Measurements from ENCODE around the gene FBXO15. TPM values are rescaled to one million over a fixed set of nuclear protein-coding genes. Genes with fewer than 3 reads are reported as not detected.
A peak's percentile ranks its signal among the peaks of the same experiment; 100 is the strongest.

Gene FBXO15
- total RNA-seq, 3 donors from 2014 or later: 0.71 to 1.2 (median 1.2) TPM

DNA sequence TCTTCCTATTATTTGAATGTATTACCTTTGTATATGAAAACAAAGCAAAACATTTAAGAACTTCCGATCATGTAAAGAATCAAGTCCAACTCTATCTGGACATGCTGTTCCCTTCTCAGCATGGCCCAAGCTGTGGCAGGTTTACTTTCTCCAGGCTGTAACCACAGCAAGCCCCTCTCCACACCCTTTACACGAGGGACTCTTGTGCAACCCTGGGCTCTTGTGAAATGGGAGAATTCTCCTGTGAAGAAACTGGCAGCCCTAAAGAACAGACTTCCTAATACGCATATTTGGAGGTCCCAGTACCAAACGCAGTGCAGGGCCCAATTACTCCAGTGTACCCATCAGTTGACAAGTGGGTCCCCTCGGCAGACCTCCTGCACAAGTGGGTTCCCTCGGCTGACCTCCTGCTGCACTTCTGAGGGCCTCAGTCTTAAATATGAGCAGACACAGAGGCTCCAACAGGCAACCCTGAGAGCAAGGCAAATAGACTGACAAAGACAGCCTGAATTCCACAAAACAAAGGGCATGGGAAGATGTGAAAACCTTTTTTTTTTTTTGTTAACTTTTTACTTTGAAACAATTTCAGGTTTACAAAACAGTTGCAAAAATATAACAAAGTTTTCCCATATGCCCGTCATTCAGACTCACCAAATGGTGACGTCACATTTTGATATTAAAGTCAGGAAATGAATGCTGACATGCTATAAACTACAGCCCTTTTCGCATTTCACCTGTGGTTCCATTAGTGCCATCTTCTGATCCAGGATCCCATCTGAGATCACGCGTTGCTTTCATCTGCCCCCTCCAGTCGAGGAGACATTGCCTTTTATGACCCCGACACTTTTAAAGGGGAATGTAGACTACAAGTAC, 78.2 kb downstream of the FBXO15 start:
- H3K27me3 Mint-ChIP-seq (ENCODE audit: low read depth): peaks cover 4% of the 10 kb centered on the region
- H3K9me3 Mint-ChIP-seq: no peaks in the 10 kb centered on the region
- H3K36me3 Mint-ChIP-seq (ENCODE audit: insufficient read depth): no peaks in the 10 kb centered on the region
- H3K4me3 Mint-ChIP-seq: no peak overlapping the region
- peaks cover 12% of the 10 kb centered on the region for H3K4me1 Mint-ChIP-seq (ENCODE audit: low read depth)
- no peak for ATAC-seq
- DNase-seq: no peak

DNA sequence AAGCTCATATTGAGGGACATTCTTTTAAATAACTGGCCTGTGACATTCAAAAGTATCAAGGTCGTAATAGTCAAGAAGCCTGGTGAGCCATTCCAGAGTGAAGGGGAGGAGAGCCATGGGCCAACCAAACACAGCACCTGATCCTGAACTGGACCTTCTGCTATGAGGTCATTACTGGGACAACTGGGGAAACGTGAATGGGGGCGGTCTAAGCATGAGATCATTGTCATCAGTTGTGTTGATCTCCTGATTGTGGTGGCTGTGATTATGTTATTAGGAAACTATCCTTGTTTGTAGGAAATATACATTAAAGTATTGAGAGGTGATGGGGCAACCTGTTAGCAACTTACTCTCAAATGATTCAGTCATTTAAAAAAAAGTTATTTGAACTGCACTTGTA, 79.3 kb downstream of the FBXO15 start:
- Mint-ChIP-seq H3K27me3 (ENCODE audit: low read depth) (peaks cover 4% of the 10 kb centered on the region), H3K4me3 (no peak overlapping the region), H3K9me3 (no peaks in the 10 kb centered on the region), H3K36me3 (ENCODE audit: insufficient read depth) (no peaks in the 10 kb centered on the region), H3K4me1 (ENCODE audit: low read depth) (peaks cover 23% of the 10 kb centered on the region)
- ATAC-seq: no peak
- DNase-seq: no peak

GRCh38 chr18:74066018-74066417, 81.6 kb downstream of the FBXO15 start:
- DNase-seq (no peak), ATAC-seq (peak; percentile 48 to 57)
- H3K36me3 Mint-ChIP-seq (ENCODE audit: insufficient read depth): no peaks in the 10 kb centered on the region
- no peaks in the 10 kb centered on the region for H3K9me3 Mint-ChIP-seq
- H3K4me1 Mint-ChIP-seq (ENCODE audit: low read depth): peaks cover 29% of the 10 kb centered on the region
- H3K27me3 Mint-ChIP-seq (ENCODE audit: low read depth): peaks cover 7% of the 10 kb centered on the region
- H3K4me3 Mint-ChIP-seq: no peak overlapping the region

- H3K9me3 Mint-ChIP-seq: no peaks in the 10 kb centered on the region
- DNase-seq (no peak), ATAC-seq (peak in 1 of 2 donors; percentile 28)
- H3K27me3 Mint-ChIP-seq (ENCODE audit: low read depth): peaks cover 7% of the 10 kb centered on the region
- no peak overlapping the region for H3K4me3 Mint-ChIP-seq
- peaks cover 29% of the 10 kb centered on the region for H3K4me1 Mint-ChIP-seq (ENCODE audit: low read depth)
- no peaks in the 10 kb centered on the region for H3K36me3 Mint-ChIP-seq (ENCODE audit: insufficient read depth)
These were observed 82.3 kb downstream of the FBXO15 start for GRCh38 chr18:74065366-74065765.

- no peak for DNase-seq
These were observed 83.1 kb downstream of the FBXO15 start for GRCh38 chr18:74064510-74064909.

GRCh38 chr18:74063557-74063956, 84.1 kb downstream of the FBXO15 start:
- DNase-seq (no peak), ATAC-seq (no peak)
- peaks cover 29% of the 10 kb centered on the region for H3K4me1 Mint-ChIP-seq (ENCODE audit: low read depth)

More at GRCh38 chr18:74064510-74064909, 83.1 kb downstream of the FBXO15 start:
- Mint-ChIP-seq H3K4me3 (no peak overlapping the region), H3K36me3 (ENCODE audit: insufficient read depth) (no peaks in the 10 kb centered on the region), H3K27me3 (ENCODE audit: low read depth) (peaks cover 7% of the 10 kb centered on the region), H3K4me1 (ENCODE audit: low read depth) (peaks cover 29% of the 10 kb centered on the region), H3K9me3 (no peaks in the 10 kb centered on the region)
- ATAC-seq: peak; percentile 57 to 68

DNA sequence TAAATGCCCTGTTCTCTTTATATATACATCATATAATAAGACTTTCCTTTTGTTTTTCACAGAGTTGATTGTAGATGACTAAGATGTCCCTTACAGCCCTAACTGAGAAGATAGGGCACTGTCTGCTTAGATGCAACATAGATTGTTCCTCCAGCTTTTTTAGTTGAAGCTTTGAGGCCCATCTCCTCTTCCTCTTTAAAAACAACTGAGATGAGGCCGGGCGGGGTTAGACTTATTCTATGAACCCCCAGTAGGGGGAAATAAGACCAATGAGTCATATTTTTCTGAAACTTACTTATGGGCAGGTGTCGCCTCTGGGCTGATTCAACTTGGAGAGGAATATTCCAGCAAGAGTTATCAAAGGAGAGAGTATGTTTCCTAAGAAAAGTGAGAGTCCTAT, 84.6 kb downstream of the FBXO15 start:
- H3K9me3 Mint-ChIP-seq: no peaks in the 10 kb centered on the region
- peaks cover 7% of the 10 kb centered on the region for H3K27me3 Mint-ChIP-seq (ENCODE audit: low read depth)
- DNase-seq (no peak), ATAC-seq (peak; percentile 54 to 64)
- H3K4me1 Mint-ChIP-seq (ENCODE audit: low read depth): peaks cover 29% of the 10 kb centered on the region
- H3K36me3 Mint-ChIP-seq (ENCODE audit: insufficient read depth): no peaks in the 10 kb centered on the region
- H3K4me3 Mint-ChIP-seq: no peak overlapping the region

More at GRCh38 chr18:74063557-74063956, 84.1 kb downstream of the FBXO15 start:
- no peak overlapping the region for H3K4me3 Mint-ChIP-seq
- no peaks in the 10 kb centered on the region for H3K36me3 Mint-ChIP-seq (ENCODE audit: insufficient read depth)
- H3K27me3 Mint-ChIP-seq (ENCODE audit: low read depth): peaks cover 7% of the 10 kb centered on the region
- no peaks in the 10 kb centered on the region for H3K9me3 Mint-ChIP-seq

DNA sequence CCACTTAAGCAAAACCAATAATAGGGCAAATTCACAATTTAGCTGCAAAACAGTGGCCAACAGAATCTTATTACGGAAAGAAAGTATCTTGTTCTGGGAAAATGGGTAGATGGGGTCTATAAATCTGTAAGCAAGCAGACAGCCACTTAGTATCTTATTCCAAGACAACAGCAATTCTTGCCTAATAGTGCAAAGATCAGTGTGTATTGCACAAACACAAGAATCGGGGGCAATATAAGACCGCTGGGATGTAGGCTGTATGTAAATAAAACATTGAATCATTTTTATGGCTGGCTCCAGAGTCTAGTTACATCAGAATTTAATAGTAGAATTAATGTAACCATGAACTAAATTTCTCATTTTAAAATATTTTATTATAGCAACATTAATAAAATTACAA, 85.6 kb downstream of the FBXO15 start:
- no peak overlapping the region for H3K4me3 Mint-ChIP-seq

GRCh38 chr18:74060579-74060978, 87.1 kb downstream of the FBXO15 start:
- Mint-ChIP-seq H3K27me3 (ENCODE audit: low read depth) (peaks cover 7% of the 10 kb centered on the region), H3K36me3 (ENCODE audit: insufficient read depth) (no peaks in the 10 kb centered on the region), H3K4me1 (ENCODE audit: low read depth) (peaks cover 26% of the 10 kb centered on the region), H3K9me3 (peaks cover 7% of the 10 kb centered on the region), H3K4me3 (no peak overlapping the region)
- ATAC-seq: no peak
- no peak for DNase-seq

More for the DNA sequence above, 85.6 kb downstream of the FBXO15 start:
- Mint-ChIP-seq H3K27me3 (ENCODE audit: low read depth) (peaks cover 7% of the 10 kb centered on the region), H3K36me3 (ENCODE audit: insufficient read depth) (no peaks in the 10 kb centered on the region), H3K4me1 (ENCODE audit: low read depth) (peaks cover 29% of the 10 kb centered on the region), H3K9me3 (no peaks in the 10 kb centered on the region)
- no peak for ATAC-seq
- DNase-seq: no peak

DNA sequence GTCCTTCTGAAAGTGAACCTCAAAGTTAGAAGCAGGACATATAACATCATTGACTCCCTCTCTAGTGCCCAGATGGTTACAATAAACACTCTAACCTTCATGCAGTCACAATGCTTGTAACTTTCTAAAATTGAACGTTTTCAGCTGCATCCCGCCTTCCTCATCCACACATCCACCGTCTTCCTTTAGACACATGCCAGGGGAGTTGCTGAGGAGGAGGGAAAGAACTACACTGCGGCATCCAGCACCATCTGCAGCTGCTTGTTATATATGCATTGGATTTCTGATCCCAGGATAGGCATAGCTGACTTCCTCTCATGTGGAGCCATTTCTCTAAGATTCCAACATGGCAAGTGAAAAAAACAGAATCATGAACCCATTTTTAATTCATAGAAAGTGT, 96.8 kb downstream of the FBXO15 start:
- Mint-ChIP-seq H3K4me1 (ENCODE audit: low read depth) (no peaks in the 10 kb centered on the region), H3K9me3 (peaks cover 2% of the 10 kb centered on the region), H3K27me3 (ENCODE audit: low read depth) (peaks cover 5% of the 10 kb centered on the region), H3K36me3 (ENCODE audit: insufficient read depth) (no peaks in the 10 kb centered on the region), H3K4me3 (no peak overlapping the region)
- DNase-seq (no peak), ATAC-seq (no peak)

GRCh38 chr18:74040459-74041332, 106.9 kb downstream of the FBXO15 start:
- ATAC-seq: peak; percentile 94 to 96
- Mint-ChIP-seq H3K27me3 (ENCODE audit: low read depth) (no peaks in the 10 kb centered on the region), H3K36me3 (ENCODE audit: insufficient read depth) (no peaks in the 10 kb centered on the region), H3K4me1 (ENCODE audit: low read depth) (no peaks in the 10 kb centered on the region), H3K9me3 (no peaks in the 10 kb centered on the region), H3K4me3 (no peak overlapping the region)
- DNase-seq: peak; percentile 54

GRCh38 chr18:74040008-74040407, 107.6 kb downstream of the FBXO15 start:
- Mint-ChIP-seq H3K27me3 (ENCODE audit: low read depth) (no peaks in the 10 kb centered on the region), H3K4me1 (ENCODE audit: low read depth) (no peaks in the 10 kb centered on the region), H3K4me3 (no peak overlapping the region), H3K9me3 (no peaks in the 10 kb centered on the region), H3K36me3 (ENCODE audit: insufficient read depth) (no peaks in the 10 kb centered on the region)
- DNase-seq: no peak
- ATAC-seq: no peak

- ATAC-seq (no peak), DNase-seq (no peak)
- no peaks in the 10 kb centered on the region for H3K9me3 Mint-ChIP-seq
- peaks cover 6% of the 10 kb centered on the region for H3K27me3 Mint-ChIP-seq (ENCODE audit: low read depth)
- H3K36me3 Mint-ChIP-seq (ENCODE audit: insufficient read depth): no peaks in the 10 kb centered on the region
- H3K4me1 Mint-ChIP-seq (ENCODE audit: low read depth): no peaks in the 10 kb centered on the region
- no peak overlapping the region for H3K4me3 Mint-ChIP-seq
These were observed 118.5 kb downstream of the FBXO15 start for GRCh38 chr18:74029161-74029560.
